PC-9 (cell line): ENCODE data around the gene MFSD6L.

Experiments
- EZH2 ChIP-seq: fragments of 200-600 bp; sonication (generic); IDR thresholded peaks from 2 replicates; pipeline ENCODE4 v1.8.0; 2017; ENCODE audit warnings: antibody characterized with exemption, low read depth
- TF ChIP-seq, protein P1 (sequence below): fragments of 200-600 bp; sonication (generic); conservative IDR thresholded peaks from 2 replicates; pipeline ENCODE4 v1.6.1; 2017; ENCODE audit warnings: mixed run types, antibody characterized with exemption, mild to moderate bottlenecking, moderate library complexity

DNA sequence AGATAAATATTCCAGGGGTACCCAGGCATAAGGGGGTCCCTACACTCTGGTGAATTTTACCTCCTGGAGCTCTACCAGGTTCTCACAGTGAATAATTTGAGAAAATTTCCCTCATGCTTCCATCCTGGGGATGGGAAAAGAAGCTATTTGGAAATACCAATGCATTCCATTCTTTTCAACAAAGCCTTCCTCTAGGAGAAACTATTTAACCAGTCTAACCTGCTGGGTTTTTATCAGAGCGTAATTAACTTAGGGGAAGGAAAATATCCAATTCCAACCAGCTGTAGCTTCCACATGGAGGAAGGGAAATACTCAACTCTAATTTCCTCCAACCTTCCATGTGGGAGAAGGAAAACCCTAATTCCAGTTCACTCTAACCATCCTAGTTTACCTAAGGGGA is 17.0 kb downstream of the MFSD6L start:
- TF ChIP-seq, protein P1, sequence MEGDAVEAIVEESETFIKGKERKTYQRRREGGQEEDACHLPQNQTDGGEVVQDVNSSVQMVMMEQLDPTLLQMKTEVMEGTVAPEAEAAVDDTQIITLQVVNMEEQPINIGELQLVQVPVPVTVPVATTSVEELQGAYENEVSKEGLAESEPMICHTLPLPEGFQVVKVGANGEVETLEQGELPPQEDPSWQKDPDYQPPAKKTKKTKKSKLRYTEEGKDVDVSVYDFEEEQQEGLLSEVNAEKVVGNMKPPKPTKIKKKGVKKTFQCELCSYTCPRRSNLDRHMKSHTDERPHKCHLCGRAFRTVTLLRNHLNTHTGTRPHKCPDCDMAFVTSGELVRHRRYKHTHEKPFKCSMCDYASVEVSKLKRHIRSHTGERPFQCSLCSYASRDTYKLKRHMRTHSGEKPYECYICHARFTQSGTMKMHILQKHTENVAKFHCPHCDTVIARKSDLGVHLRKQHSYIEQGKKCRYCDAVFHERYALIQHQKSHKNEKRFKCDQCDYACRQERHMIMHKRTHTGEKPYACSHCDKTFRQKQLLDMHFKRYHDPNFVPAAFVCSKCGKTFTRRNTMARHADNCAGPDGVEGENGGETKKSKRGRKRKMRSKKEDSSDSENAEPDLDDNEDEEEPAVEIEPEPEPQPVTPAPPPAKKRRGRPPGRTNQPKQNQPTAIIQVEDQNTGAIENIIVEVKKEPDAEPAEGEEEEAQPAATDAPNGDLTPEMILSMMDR: no peak
- no peak for TF ChIP-seq EZH2
